ENCODE data around the gene DMD. TPM values are rescaled to one million over a fixed set of nuclear protein-coding genes. Genes with fewer than 3 reads are reported as not detected.

DMD gene
- total RNA-seq, 3 donors from 2014 or later: 11.2 to 140 (median 12.6) TPM

DNA sequence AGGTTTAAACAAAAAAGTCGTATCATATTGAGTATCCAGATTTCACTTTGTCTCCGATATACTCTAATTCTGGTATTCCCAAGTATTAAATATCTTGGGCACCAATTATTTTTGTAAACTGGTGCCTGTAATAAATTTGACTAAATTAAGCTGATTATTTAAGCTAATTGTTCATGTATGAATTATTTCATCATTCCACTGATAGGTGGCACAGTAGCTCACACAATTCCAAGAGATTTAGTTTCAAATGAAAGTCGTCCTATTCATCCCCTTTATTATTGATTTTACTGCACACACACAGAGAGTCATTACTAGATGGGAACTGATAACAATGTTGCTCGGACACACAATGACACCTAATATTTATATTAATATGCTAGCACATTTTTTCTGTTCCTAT, 432.4 kb downstream of the DMD start:
- TF ChIP-seq, protein P1, sequence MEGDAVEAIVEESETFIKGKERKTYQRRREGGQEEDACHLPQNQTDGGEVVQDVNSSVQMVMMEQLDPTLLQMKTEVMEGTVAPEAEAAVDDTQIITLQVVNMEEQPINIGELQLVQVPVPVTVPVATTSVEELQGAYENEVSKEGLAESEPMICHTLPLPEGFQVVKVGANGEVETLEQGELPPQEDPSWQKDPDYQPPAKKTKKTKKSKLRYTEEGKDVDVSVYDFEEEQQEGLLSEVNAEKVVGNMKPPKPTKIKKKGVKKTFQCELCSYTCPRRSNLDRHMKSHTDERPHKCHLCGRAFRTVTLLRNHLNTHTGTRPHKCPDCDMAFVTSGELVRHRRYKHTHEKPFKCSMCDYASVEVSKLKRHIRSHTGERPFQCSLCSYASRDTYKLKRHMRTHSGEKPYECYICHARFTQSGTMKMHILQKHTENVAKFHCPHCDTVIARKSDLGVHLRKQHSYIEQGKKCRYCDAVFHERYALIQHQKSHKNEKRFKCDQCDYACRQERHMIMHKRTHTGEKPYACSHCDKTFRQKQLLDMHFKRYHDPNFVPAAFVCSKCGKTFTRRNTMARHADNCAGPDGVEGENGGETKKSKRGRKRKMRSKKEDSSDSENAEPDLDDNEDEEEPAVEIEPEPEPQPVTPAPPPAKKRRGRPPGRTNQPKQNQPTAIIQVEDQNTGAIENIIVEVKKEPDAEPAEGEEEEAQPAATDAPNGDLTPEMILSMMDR (IDR thresholded peaks at IDR 0.05): no peak
- no peak overlapping the region for H3K4me3 ChIP-seq
- no peaks in the 10 kb centered on the region for H3K4me1 ChIP-seq (ENCODE audit: low read depth)
- intact Hi-C loops (cut with DNase I, micrococcal nuclease): no loop called here
- no peak for ATAC-seq
- no peaks in the 10 kb centered on the region for H3K36me3 ChIP-seq (ENCODE audit: low read depth)
- no peaks in the 10 kb centered on the region for H3K9me3 ChIP-seq
- DNase-seq: no peak

DNA sequence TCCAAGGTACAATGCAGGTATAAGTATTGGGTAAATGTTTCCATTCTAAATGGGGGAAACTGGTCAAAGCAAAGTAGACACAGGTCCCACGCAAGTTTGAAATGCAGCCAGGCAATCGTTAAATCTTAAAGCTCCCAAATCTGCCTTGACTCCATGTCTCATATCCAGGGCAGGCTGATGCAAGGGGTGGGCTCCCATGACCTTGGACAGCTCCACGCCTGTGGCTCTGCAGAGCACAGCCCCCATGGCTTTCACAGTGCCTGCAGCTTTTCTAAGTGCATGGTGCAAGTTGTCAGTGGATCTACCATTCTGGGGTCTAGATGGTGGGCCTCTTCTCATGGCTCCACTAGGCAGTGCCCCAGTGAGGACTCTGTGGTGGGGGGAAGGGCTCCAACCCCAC, 436.4 kb downstream of the DMD start:
- H3K4me3 ChIP-seq: no peak overlapping the region
- H3K9me3 ChIP-seq: no peaks in the 10 kb centered on the region
- no peaks in the 10 kb centered on the region for H3K36me3 ChIP-seq (ENCODE audit: low read depth)
- no peak for ATAC-seq
- H3K4me1 ChIP-seq (ENCODE audit: low read depth): no peaks in the 10 kb centered on the region
- intact Hi-C loops (cut with DNase I, micrococcal nuclease): no loop called here
- TF ChIP-seq, protein P1 (IDR thresholded peaks at IDR 0.05): no peak
- DNase-seq: no peak

DNA sequence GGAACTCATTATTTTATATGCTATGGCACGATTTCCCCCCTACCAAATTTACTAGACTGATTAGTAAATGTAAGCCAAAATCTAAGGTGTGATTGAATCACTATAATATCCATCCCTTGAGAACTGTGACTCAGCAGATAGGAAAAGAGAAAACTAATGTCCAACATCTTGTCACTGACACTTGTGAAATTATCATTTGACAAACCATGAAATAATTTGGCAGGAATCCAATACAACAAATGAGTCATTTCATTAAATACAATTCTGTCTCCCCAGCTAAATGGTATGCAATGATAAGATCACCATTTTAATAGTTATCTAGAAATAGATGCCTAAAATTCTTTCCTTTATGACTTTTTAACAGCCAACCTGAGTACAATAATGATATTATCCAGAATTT, 462.3 kb downstream of the DMD start:
- H3K36me3 ChIP-seq (ENCODE audit: low read depth): no peaks in the 10 kb centered on the region
- intact Hi-C loops (cut with DNase I, micrococcal nuclease): no loop called here
- no peak overlapping the region for H3K4me3 ChIP-seq
- ATAC-seq (no peak), DNase-seq (no peak)
- TF ChIP-seq, protein P1 (IDR thresholded peaks at IDR 0.05): no peak
- peaks cover 2% of the 10 kb centered on the region for H3K9me3 ChIP-seq
- H3K4me1 ChIP-seq (ENCODE audit: low read depth): no peaks in the 10 kb centered on the region

DNA sequence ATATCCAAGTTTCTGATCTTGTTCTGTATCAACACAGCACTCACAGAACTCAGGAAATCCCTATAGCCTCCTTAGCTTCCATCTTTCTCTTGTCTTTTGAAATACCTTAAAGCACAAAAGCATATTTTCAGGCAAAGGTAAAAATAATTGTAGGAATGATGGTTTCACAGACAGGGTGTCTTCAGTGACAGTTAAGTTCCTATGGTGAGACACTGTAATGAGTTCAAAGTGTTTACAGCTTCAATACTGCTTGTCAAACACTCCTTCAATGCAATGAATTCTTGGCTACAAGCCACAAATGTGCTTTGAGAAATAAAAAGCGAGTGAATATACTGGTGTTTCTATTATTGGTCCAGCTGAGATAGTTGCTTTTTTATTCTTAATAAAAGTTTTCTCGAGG, 466.0 kb downstream of the DMD start:
- TF ChIP-seq, protein P1 (IDR thresholded peaks at IDR 0.05): no peak
- ATAC-seq: no peak

DNA sequence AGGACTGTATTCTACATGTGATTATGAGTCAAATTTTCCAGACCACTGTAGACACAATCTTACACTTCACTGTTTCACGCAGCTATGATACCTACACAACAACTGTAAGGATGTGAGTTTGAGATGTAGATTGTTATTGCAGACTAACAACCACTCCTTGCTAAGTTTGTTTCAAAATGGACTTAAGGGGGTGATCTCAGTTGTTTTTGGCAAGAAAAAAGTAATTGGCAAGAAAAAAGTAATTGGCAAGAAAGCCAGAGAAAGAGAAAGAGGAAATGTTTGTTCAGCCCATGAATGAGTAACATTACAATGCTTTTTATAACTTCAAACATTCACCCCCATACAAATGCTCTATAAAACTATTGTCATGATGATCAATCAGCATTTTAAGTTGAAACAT, 466.4 kb downstream of the DMD start:
- TF ChIP-seq, protein P1 (IDR thresholded peaks at IDR 0.05): no peak
- intact Hi-C loops (cut with DNase I, micrococcal nuclease): no loop called here
- Histone ChIP-seq H3K36me3 (ENCODE audit: low read depth) (no peaks in the 10 kb centered on the region), H3K9me3 (no peaks in the 10 kb centered on the region), H3K4me1 (ENCODE audit: low read depth) (no peaks in the 10 kb centered on the region), H3K4me3 (no peak overlapping the region)
- DNase-seq (no peak), ATAC-seq (no peak)

More for the DNA sequence above, 466.0 kb downstream of the DMD start:
- DNase-seq: no peak
- no peaks in the 10 kb centered on the region for H3K36me3 ChIP-seq (ENCODE audit: low read depth)
- H3K4me3 ChIP-seq: no peak overlapping the region
- no peaks in the 10 kb centered on the region for H3K9me3 ChIP-seq
- no peaks in the 10 kb centered on the region for H3K4me1 ChIP-seq (ENCODE audit: low read depth)
- intact Hi-C loops (cut with DNase I, micrococcal nuclease): no loop called here

DNA sequence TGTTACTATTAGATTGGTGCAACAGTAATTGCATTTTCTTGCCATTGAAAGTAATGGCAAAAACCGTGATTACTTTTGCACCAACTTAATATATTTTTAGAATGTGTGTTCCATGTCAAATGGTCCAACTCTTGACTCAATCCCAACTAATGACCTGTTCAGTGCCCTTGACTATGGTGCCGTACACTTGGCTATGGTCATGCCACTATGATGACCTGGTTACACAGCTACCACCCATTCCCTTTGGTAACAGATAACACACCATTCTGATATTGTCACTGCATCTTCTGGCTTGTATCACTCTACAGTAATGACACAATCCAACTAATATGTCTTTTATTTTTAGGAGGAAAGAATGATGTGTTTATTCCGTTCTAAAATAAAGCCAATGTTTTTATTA, 469.4 kb downstream of the DMD start:
- Histone ChIP-seq H3K9me3 (no peaks in the 10 kb centered on the region), H3K36me3 (ENCODE audit: low read depth) (no peaks in the 10 kb centered on the region), H3K4me3 (no peak overlapping the region), H3K4me1 (ENCODE audit: low read depth) (no peaks in the 10 kb centered on the region)
- intact Hi-C loops (cut with DNase I, micrococcal nuclease): no loop called here
- ATAC-seq (no peak), DNase-seq (no peak)
- TF ChIP-seq, protein P1 (IDR thresholded peaks at IDR 0.05): no peak
